HG03064 (cell line): ENCODE results near the gene FPR2.

Source experiments
- ATAC-seq: cut with Tn5 transposase; IDR thresholded peaks from one replicate; pipeline ENCODE4 v1.9.1; 2021; ENCODE audit warnings: low read depth; ENCODE audit not compliant: unreplicated experiment

Gene FPR2

GRCh38 chr19:51780270-51780669 lies 19.3 kb downstream of the FPR2 start:
- no peak for ATAC-seq

- ATAC-seq = no peak
Observed at GRCh38 chr19:51781999-51782398, 21.0 kb downstream of the FPR2 start.

GRCh38 chr19:51783372-51783771 lies 22.4 kb downstream of the FPR2 start:
- ATAC-seq = no peak

GRCh38 chr19:51784109-51784785 lies 23.3 kb downstream of the FPR2 start:
- ATAC-seq = no peak

GRCh38 chr19:51784922-51785690 lies 24.1 kb downstream of the FPR2 start:
- no peak for ATAC-seq

GRCh38 chr19:51786646-51787494 lies 25.9 kb downstream of the FPR2 start:
- ATAC-seq = no peak

- ATAC-seq = no peak
Observed at GRCh38 chr19:51788029-51788428, 27.0 kb downstream of the FPR2 start.

GRCh38 chr19:51789061-51789795 lies 28.2 kb downstream of the FPR2 start:
- no peak for ATAC-seq

GRCh38 chr19:51792932-51793331 lies 32.0 kb downstream of the FPR2 start:
- ATAC-seq = no peak

GRCh38 chr19:51793994-51794393 lies 33.0 kb downstream of the FPR2 start:
- ATAC-seq = no peak

- no peak for ATAC-seq
Observed at GRCh38 chr19:51794885-51795490, 34.0 kb downstream of the FPR2 start, which contains the start of gene FPR3. TSS of gene FPR3 (plus strand) at chr19:51795157. CDS start at chr19:51823749, 28,592 bp downstream.

- ATAC-seq = no peak
Observed at GRCh38 chr19:51796195-51796679, 35.3 kb downstream of the FPR2 start.

GRCh38 chr19:51797480-51797879 lies 36.5 kb downstream of the FPR2 start:
- ATAC-seq = no peak

GRCh38 chr19:51798062-51798461 lies 37.1 kb downstream of the FPR2 start:
- ATAC-seq = no peak

- no peak for ATAC-seq
Observed at GRCh38 chr19:51799034-51799773, 38.2 kb downstream of the FPR2 start.

- no peak for ATAC-seq
Observed at GRCh38 chr19:51799774-51800472, 38.9 kb downstream of the FPR2 start.

GRCh38 chr19:51800473-51801244 lies 39.7 kb downstream of the FPR2 start:
- no peak for ATAC-seq

- ATAC-seq = no peak
Observed at GRCh38 chr19:51802775-51803174, 41.8 kb downstream of the FPR2 start.
